ENCODE results near the gene FBN3.
"Not testable (repeated sequence)": the region's sequence is repeated elsewhere in the genome, so short reads cannot be mapped to it uniquely, and the experiment has no call there.

- not testable (repeated sequence) for TF ChIP-seq ZNF148 (tag by site-specific recombination; IDR thresholded peaks at IDR 0.05; ENCODE audit: borderline replicate concordance); SALL2 (tag by site-specific recombination; IDR thresholded peaks at IDR 0.05; ENCODE audit: borderline replicate concordance); ZBTB21 (tag by site-specific recombination; IDR thresholded peaks at IDR 0.05); ZNF513 (tag by site-specific recombination; IDR thresholded peaks at IDR 0.05); ZNF521 (tag by site-specific recombination; IDR thresholded peaks at IDR 0.05); HOXA7 (CRISPR knock-in tag; IDR thresholded peaks at IDR 0.05; ENCODE audit: borderline replicate concordance)
- TF ChIP-seq, protein P1, sequence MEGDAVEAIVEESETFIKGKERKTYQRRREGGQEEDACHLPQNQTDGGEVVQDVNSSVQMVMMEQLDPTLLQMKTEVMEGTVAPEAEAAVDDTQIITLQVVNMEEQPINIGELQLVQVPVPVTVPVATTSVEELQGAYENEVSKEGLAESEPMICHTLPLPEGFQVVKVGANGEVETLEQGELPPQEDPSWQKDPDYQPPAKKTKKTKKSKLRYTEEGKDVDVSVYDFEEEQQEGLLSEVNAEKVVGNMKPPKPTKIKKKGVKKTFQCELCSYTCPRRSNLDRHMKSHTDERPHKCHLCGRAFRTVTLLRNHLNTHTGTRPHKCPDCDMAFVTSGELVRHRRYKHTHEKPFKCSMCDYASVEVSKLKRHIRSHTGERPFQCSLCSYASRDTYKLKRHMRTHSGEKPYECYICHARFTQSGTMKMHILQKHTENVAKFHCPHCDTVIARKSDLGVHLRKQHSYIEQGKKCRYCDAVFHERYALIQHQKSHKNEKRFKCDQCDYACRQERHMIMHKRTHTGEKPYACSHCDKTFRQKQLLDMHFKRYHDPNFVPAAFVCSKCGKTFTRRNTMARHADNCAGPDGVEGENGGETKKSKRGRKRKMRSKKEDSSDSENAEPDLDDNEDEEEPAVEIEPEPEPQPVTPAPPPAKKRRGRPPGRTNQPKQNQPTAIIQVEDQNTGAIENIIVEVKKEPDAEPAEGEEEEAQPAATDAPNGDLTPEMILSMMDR (tag by site-specific recombination; IDR thresholded peaks at IDR 0.05) = not testable (repeated sequence)
- TF ChIP-seq, protein P2, sequence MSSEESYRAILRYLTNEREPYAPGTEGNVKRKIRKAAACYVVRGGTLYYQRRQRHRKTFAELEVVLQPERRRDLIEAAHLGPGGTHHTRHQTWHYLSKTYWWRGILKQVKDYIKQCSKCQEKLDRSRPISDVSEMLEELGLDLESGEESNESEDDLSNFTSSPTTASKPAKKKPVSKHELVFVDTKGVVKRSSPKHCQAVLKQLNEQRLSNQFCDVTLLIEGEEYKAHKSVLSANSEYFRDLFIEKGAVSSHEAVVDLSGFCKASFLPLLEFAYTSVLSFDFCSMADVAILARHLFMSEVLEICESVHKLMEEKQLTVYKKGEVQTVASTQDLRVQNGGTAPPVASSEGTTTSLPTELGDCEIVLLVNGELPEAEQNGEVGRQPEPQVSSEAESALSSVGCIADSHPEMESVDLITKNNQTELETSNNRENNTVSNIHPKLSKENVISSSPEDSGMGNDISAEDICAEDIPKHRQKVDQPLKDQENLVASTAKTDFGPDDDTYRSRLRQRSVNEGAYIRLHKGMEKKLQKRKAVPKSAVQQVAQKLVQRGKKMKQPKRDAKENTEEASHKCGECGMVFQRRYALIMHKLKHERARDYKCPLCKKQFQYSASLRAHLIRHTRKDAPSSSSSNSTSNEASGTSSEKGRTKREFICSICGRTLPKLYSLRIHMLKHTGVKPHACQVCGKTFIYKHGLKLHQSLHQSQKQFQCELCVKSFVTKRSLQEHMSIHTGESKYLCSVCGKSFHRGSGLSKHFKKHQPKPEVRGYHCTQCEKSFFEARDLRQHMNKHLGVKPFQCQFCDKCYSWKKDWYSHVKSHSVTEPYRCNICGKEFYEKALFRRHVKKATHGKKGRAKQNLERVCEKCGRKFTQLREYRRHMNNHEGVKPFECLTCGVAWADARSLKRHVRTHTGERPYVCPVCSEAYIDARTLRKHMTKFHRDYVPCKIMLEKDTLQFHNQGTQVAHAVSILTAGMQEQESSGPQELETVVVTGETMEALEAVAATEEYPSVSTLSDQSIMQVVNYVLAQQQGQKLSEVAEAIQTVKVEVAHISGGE (tag by site-specific recombination; conservative IDR thresholded peaks at IDR 0.05; ENCODE audit: low read depth) = not testable (repeated sequence)
- TF ChIP-seq, protein P3, sequence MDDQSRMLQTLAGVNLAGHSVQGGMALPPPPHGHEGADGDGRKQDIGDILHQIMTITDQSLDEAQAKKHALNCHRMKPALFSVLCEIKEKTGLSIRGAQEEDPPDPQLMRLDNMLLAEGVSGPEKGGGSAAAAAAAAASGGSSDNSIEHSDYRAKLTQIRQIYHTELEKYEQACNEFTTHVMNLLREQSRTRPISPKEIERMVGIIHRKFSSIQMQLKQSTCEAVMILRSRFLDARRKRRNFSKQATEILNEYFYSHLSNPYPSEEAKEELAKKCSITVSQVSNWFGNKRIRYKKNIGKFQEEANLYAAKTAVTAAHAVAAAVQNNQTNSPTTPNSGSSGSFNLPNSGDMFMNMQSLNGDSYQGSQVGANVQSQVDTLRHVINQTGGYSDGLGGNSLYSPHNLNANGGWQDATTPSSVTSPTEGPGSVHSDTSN (CRISPR knock-in tag; IDR thresholded peaks at IDR 0.05) = not testable (repeated sequence)
Measured at GRCh38 chr19:8101910-8102309, 47.5 kb downstream of the FBN3 start.

Data from HEK293 (cell line).